K562 (cell line): ENCODE measurements around the gene MGAT4B. TPM values are rescaled to one million over a fixed set of nuclear protein-coding genes. Genes with fewer than 3 reads are reported as not detected.

Source experiments
- ATAC-seq: fragments of 200-7000 bp; cut with Tn5 transposase; 3 replicates; pipeline ENCODE4 v1.9.1; 2020; ENCODE audit warnings: moderate library complexity
- BruUV-seq: library from RNA; stranded (reverse); fragments of 400-500 nt; replicated peaks from 2 replicates; lab custom pipeline; 2021; lab: Mats Ljungman, UMichigan
- CTCF ChIA-PET: fragments of 300-600 bp; formaldehyde crosslinking; extraction: SDS; loops from one replicate; lab custom pipeline; 2021; ENCODE audit warnings: low intra/inter-chr PET ratio; lab: Yijun Ruan, JAX
- POLR2A ChIA-PET: fragments of 300-600, 350-650 bp; sonication (Branson Sonifier 250); formaldehyde crosslinking; extraction: SDS; loops from one replicate; lab custom pipeline; 2021; ENCODE audit warnings: antibody characterized with exemption, inconsistent platforms; lab: Yijun Ruan, JAX
- DNase-seq, 4 experiments: peaks; one replicate each; pipeline versions ENCODE4 v3.0.0 to v3.0.0-alpha.2; 2011 to 2018; ENCODE audit warnings: low spot score in 3 of 4, mixed read lengths in 3 of 4; ENCODE audit errors: extremely low read depth in 1 of 4
- FAIRE-seq: peaks from 2 replicates; lab custom pipeline; 2011; peaks lifted over from hg19 to GRCh38; lab: Jason Lieb, UNC
- H2AFZ ChIP-seq: 2 replicates; pipeline ENCODE4 v1.6.0; 2011; ENCODE audit warnings: low read depth, low read length, control low read depth, inconsistent platforms
- H3K27ac ChIP-seq: fragments of 200-600 bp; 3 replicates; pipeline ENCODE4 v1.8.0; 2011; ENCODE audit warnings: low read depth, mild to moderate bottlenecking, control low read depth, inconsistent platforms, low read length, moderate library complexity, mixed read lengths; ENCODE audit errors: extremely low read depth
- H3K27me3 ChIP-seq, 2 experiments: fragments of 300-600 bp in 1 of 2; 2 replicates in 1 of 2; 3 replicates in 1 of 2; pipeline versions ENCODE4 v1.6.0 to v1.8.0; 2011; ENCODE audit warnings: inconsistent platforms in 2 of 2, low read length in 2 of 2, mild to moderate bottlenecking in 1 of 2, mixed read lengths in 1 of 2, moderate library complexity in 1 of 2; ENCODE audit not compliant: control insufficient read depth in 2 of 2, insufficient read depth in 2 of 2
- H3K36me3 ChIP-seq: fragments of 300-600 bp; 3 replicates; pipeline ENCODE4 v1.8.0; 2011; ENCODE audit warnings: mild to moderate bottlenecking, low read length, inconsistent platforms; ENCODE audit not compliant: control insufficient read depth, insufficient read depth
- H3K4me1 ChIP-seq, 2 experiments: fragments of 200-600 bp in 1 of 2; replicated peaks in 1 of 2; 2 replicates in 1 of 2; 3 replicates in 1 of 2; pipeline versions ENCODE4 v1.5.1 to v1.8.0; 2011; ENCODE audit warnings: inconsistent platforms in 2 of 2, low read length in 2 of 2, mild to moderate bottlenecking in 1 of 2, mixed read lengths in 1 of 2, moderate library complexity in 1 of 2; ENCODE audit not compliant: control insufficient read depth in 2 of 2, insufficient read depth in 2 of 2
- H3K4me2 ChIP-seq: 2 replicates; pipeline ENCODE4 v1.6.1; 2011; ENCODE audit warnings: low read length, control low read depth, inconsistent platforms, mixed read lengths; ENCODE audit not compliant: insufficient read depth
- H3K4me3 ChIP-seq: fragments of 200-600 bp; sonication (generic), shearing (Covaris generic); 2 replicates; pipeline ENCODE4 v1.5.1; 2016; ENCODE audit warnings: control low read depth, inconsistent platforms
- H3K79me2 ChIP-seq: fragments of 200-600 bp; 3 replicates; pipeline ENCODE4 v1.8.0; 2011; ENCODE audit warnings: low read length, inconsistent platforms; ENCODE audit not compliant: control insufficient read depth, insufficient read depth
- H3K9ac ChIP-seq, 2 experiments: 2 replicates each; pipeline versions ENCODE4 v1.6.0 to v1.6.1; 2011; ENCODE audit warnings: low read depth in 2 of 2, low read length in 2 of 2, control low read depth in 1 of 2, inconsistent platforms in 1 of 2, mild to moderate bottlenecking in 1 of 2, mixed read lengths in 1 of 2; ENCODE audit not compliant: insufficient read depth in 1 of 2
- H3K9me1 ChIP-seq: one replicate; pipeline ENCODE4 v1.6.0; 2011; ENCODE audit warnings: inconsistent platforms, mild to moderate bottlenecking, low read length, moderate library complexity; ENCODE audit not compliant: control insufficient read depth, insufficient read depth
- H3K9me3 ChIP-seq: replicated peaks from 2 replicates; pipeline ENCODE4 v1.5.1; 2011; ENCODE audit warnings: low read depth, low read length, inconsistent platforms; ENCODE audit not compliant: control insufficient read depth, insufficient read depth
- H4K20me1 ChIP-seq: replicated peaks from 2 replicates; pipeline ENCODE4 v1.6.1; 2011; ENCODE audit warnings: low read length, inconsistent platforms, mixed read lengths; ENCODE audit not compliant: control insufficient read depth, insufficient read depth
- CBX2 ChIP-seq: fragments of 200-600 bp; sonication (generic); IDR thresholded peaks from one replicate; pipeline ENCODE4 v1.6.1; 2012; ENCODE audit warnings: mild to moderate bottlenecking, low read length, inconsistent platforms; ENCODE audit not compliant: insufficient read depth, poor library complexity, severe bottlenecking
- CHD2 ChIP-seq: IDR thresholded peaks from 2 replicates; pipeline ENCODE4 v1.6.1; 2011; ENCODE audit warnings: low read depth, low read length
- DDX20 ChIP-seq: fragments of 450-650 bp; IDR thresholded peaks from 2 replicates; pipeline ENCODE4 v1.6.1; 2016; ENCODE audit warnings: missing genetic modification characterization, low read depth, mild to moderate bottlenecking, missing compliant biosample characterization, moderate library complexity
- E2F5 ChIP-seq: sonication (generic); formaldehyde crosslinking; IDR thresholded peaks from 2 replicates; pipeline ENCODE4 v1.8.0; 2022; ENCODE audit warnings: mild to moderate bottlenecking, missing genetic modification reagents
- FOXA3 ChIP-seq, 2 experiments: fragments of 450-650 bp in 1 of 2; sonication (generic) in 1 of 2; formaldehyde crosslinking; IDR thresholded peaks in 1 of 2; conservative IDR thresholded peaks in 1 of 2; 2 replicates each; pipeline versions ENCODE4 v1.4.0 to v1.8.0; 2020 to 2022; ENCODE audit warnings: mild to moderate bottlenecking in 2 of 2, missing genetic modification reagents in 1 of 2
- HMGN3 ChIP-seq: IDR thresholded peaks from 2 replicates; pipeline ENCODE4 v1.6.1; 2011; ENCODE audit warnings: borderline replicate concordance, low read depth, mild to moderate bottlenecking, mixed read lengths, low read length; ENCODE audit not compliant: insufficient read length; ENCODE audit errors: extremely low read depth
- KDM1A ChIP-seq, 2 experiments: fragments of 450-650 bp; IDR thresholded peaks; 2 replicates each; pipeline ENCODE4 v1.6.1; 2016; ENCODE audit warnings: mild to moderate bottlenecking in 2 of 2
- L3MBTL2 ChIP-seq: fragments of 450-650 bp; IDR thresholded peaks from 2 replicates; pipeline ENCODE4 v1.6.1; 2016; ENCODE audit warnings: mild to moderate bottlenecking, moderate library complexity
- MAFF ChIP-seq: IDR thresholded peaks from 2 replicates; pipeline ENCODE4 v1.6.1; 2012; ENCODE audit warnings: low read length, improper control_type of control experiment
- POLR2B ChIP-seq: fragments of 450-650 bp; IDR thresholded peaks from 2 replicates; pipeline ENCODE4 v1.6.1; 2018; ENCODE audit warnings: low read depth; ENCODE audit not compliant: partially characterized antibody
- POLR2H ChIP-seq: IDR thresholded peaks from 2 replicates; pipeline ENCODE4 v1.6.1; 2016; ENCODE audit warnings: missing genetic modification characterization, low read depth, mild to moderate bottlenecking, control low read depth, missing compliant biosample characterization, moderate library complexity
- SMAD4 ChIP-seq: fragments of 250-450 bp; sonication (Bioruptor Pico); conservative IDR thresholded peaks from 2 replicates; pipeline ENCODE4 v1.8.0; 2021; ENCODE audit warnings: inconsistent platforms, mild to moderate bottlenecking, moderate library complexity
- STAT6 ChIP-seq: sonication (generic); formaldehyde crosslinking; IDR thresholded peaks from 2 replicates; pipeline ENCODE4 v1.8.1; 2023; ENCODE audit warnings: mild to moderate bottlenecking, missing genetic modification reagents
- ZFPM2 ChIP-seq: fragments of 250-450 bp; sonication (Bioruptor Pico); IDR thresholded peaks from 2 replicates; pipeline ENCODE4 v1.5.1; 2022; ENCODE audit warnings: mild to moderate bottlenecking
- ZNF143 ChIP-seq: sonication (generic); formaldehyde crosslinking; IDR thresholded peaks from 2 replicates; pipeline ENCODE4 v1.9.0; 2022; ENCODE audit warnings: mild to moderate bottlenecking, missing genetic modification reagents
- ZNF197 ChIP-seq: fragments of 200-800 bp; sonication (Bioruptor generic); IDR thresholded peaks from 2 replicates; pipeline ENCODE4 v1.6.1; 2016; ENCODE audit warnings: low read depth, missing genetic modification characterization, missing compliant biosample characterization
- ZNF408 ChIP-seq: fragments of 250-450 bp; sonication (Bioruptor Pico); IDR thresholded peaks from 2 replicates; pipeline ENCODE4 v1.4.0; 2020; ENCODE audit warnings: low read depth, mild to moderate bottlenecking, moderate library complexity
- ZNF449 ChIP-seq: fragments of 250-450 bp; sonication (Bioruptor Pico); IDR thresholded peaks from 2 replicates; pipeline ENCODE4 v1.8.0; 2022; ENCODE audit warnings: moderate library complexity, mild to moderate bottlenecking, inconsistent platforms
- ZNF76 ChIP-seq: fragments of 250-450 bp; sonication (Bioruptor Pico); IDR thresholded peaks from 2 replicates; pipeline ENCODE4 v1.4.0; 2020; ENCODE audit warnings: mild to moderate bottlenecking, moderate library complexity, borderline replicate concordance
- WGBS: fragments of 100-300 bp; shearing (Covaris generic); methylation state at CpG from one replicate; pipeline ENCODE4 v1.1.6; 2016; ENCODE audit warnings: low coverage, mixed read lengths; ENCODE audit not compliant: insufficient coverage; ENCODE audit errors: missing lambda C conversion rate; 5-methylcytosine and 5-hydroxymethylcytosine counted together
- in situ Hi-C: fragments of 300-500 bp; cut with MboI; formaldehyde crosslinking; loops from 4 replicates; pipeline ENCODE4 v1.15.0; 2018; ENCODE audit warnings: inconsistent platforms, mixed read lengths
- intact Hi-C: fragments of 100-400 bp; cut with micrococcal nuclease; formaldehyde crosslinking; loops from 2 replicates; pipeline ENCODE4 v1.14.2; 2022
- polyA plus RNA-seq, 8 experiments: library from polyadenylated mRNA; depleted of rRNA in 4 of 8; stranded (reverse) in 5 of 8; unstranded in 3 of 8; fragments of >200 nt; fragmentation: Nextera tagmentation in 2 of 8; fragmentation: Illumina TruSeq in 1 of 8; extraction: Ambion mirVana in 2 of 8; extraction: Trizol in 1 of 8; gene quantifications; 2 replicates each; pipeline versions ENCODE4 v1.2.1 to v1.2.3, GENCODE V29; 2011 to 2014; ENCODE audit warnings: inconsistent platforms in 1 of 8, missing spikeins in 1 of 8
- total RNA-seq, 7 experiments: library from RNA; depleted of rRNA in 6 of 7; stranded (reverse); fragments of >200 nt in 6 of 7; fragmentation: Illumina TruSeq in 2 of 7; extraction: Trizol in 2 of 7; gene quantifications; 2 replicates each; pipeline versions ENCODE4 v1.2.1 to v1.2.3, GENCODE V29; 2011 to 2021; ENCODE audit warnings: low replicate concordance in 1 of 7

Gene MGAT4B
- total and polyA plus RNA-seq, 9 of the 15 experiments (the other 6 are each of a cell fraction or from before 2014, with no cell fraction given): 0.34 to 133 (median 75.4) TPM

- 46% methylated on average over 12 of the region's 12 CpGs for WGBS
- peak overlapping the region; percentile 98 for H3K27ac ChIP-seq
- H3K4me3 ChIP-seq: peak overlapping the region; percentile 100
- H3K9me3 ChIP-seq: no peaks in the 10 kb centered on the region
- peaks cover 37 to 83% of the 10 kb centered on the region in 2 experiments for H3K4me1 ChIP-seq
- H3K79me2 ChIP-seq: peaks cover 68% of the 10 kb centered on the region
- intact Hi-C loops: loop anchor here (5.0 kb wide), 2 partner anchors 37 to 198 kb away; partner anchors contain the start of genes HNRNPH1 and MRNIP
- peak overlapping the region; percentile 84; the same call in 1 of the 2 replicates for H2AFZ ChIP-seq
- peaks cover 49% of the 10 kb centered on the region; the same call in 2 of the 3 replicates for H3K36me3 ChIP-seq
- BruUV-seq: TSS peak; percentile 42
- ATAC-seq (no peak), DNase-seq (no peak), FAIRE-seq (no peak)
- POLR2A ChIA-PET: interaction anchor here (0.7 to 3.5 kb wide), 14 partner anchors 8 to 121 kb away, joined by 3 to 30 read pairs (median 4); partner anchors contain the start of genes MAML1 and MGAT4B
- H3K9me1 ChIP-seq: peaks cover 12% of the 10 kb centered on the region
- H3K27me3 ChIP-seq: no peaks in the 10 kb centered on the region
- peaks cover 30% of the 10 kb centered on the region for H4K20me1 ChIP-seq
- peak overlapping the region; percentile 73 for H3K4me2 ChIP-seq
- CTCF ChIA-PET: no interaction called here
- in situ Hi-C loops: no loop called here
- H3K9ac ChIP-seq: peak overlapping the region; percentile 96 to 97
- TF ChIP-seq DDX20 (tag) (no peak), STAT6 (CRISPR knock-in tag) (no peak), CBX2 (no peak), ZFPM2 (CRISPR knock-in tag) (no peak), KDM1A (IDR thresholded peaks at IDR 0.05) (no peak), ZNF408 (CRISPR knock-in tag) (no peak), HMGN3 (no peak), ZNF76 (CRISPR knock-in tag) (peak; percentile 71; the same call in 1 of the 2 replicates), ZNF449 (CRISPR knock-in tag) (no peak), MAFF (no peak), SMAD4 (CRISPR knock-in tag) (0 out of 2 replicates have a peak, but pooled peaks have one; percentile 16), POLR2H (tag) (no peak), ZNF143 (CRISPR knock-in tag) (no peak), POLR2B (no peak), FOXA3 (CRISPR knock-in tag; conservative IDR thresholded peaks at IDR 0.05 in 1 of 2, IDR thresholded peaks at IDR 0.05 in 1 of 2) (no peak), E2F5 (CRISPR knock-in tag) (no peak), ZNF197 (CRISPR knock-in tag) (no peak), L3MBTL2 (no peak), CHD2 (no peak)
Measured at GRCh38 chr5:179820127-179820482, 13.4 kb upstream of the MGAT4B start.
